ENCODE results near the gene LRCH2.

LRCH2 gene

GRCh38 chrX:115204040-115204439 lies 29.9 kb downstream of the LRCH2 start:
- DNase-seq (ENCODE audit: low read depth) = no peak

GRCh38 chrX:115192244-115192700 lies 41.6 kb downstream of the LRCH2 start:
- DNase-seq (ENCODE audit: low read depth) = no peak

GRCh38 chrX:115191490-115192243 lies 42.2 kb downstream of the LRCH2 start:
- no peak for DNase-seq (ENCODE audit: low read depth)

- DNase-seq (ENCODE audit: low read depth) = no peak
These were observed 43.0 kb downstream of the LRCH2 start for GRCh38 chrX:115190636-115191489.

- no peak for DNase-seq (ENCODE audit: low read depth)
These were observed 44.0 kb downstream of the LRCH2 start for GRCh38 chrX:115189646-115190635.

- no peak for DNase-seq (ENCODE audit: low read depth)
These were observed 44.8 kb downstream of the LRCH2 start, which contains the start of gene RBMXL3 for GRCh38 chrX:115189110-115189509. Gene RBMXL3 (plus strand): TSS chrX:115189410. CDS start chrX:115189442, 32 bp downstream.

GRCh38 chrX:115183980-115184379 lies 49.9 kb downstream of the LRCH2 start:
- DNase-seq (ENCODE audit: low read depth) = no peak

GRCh38 chrX:115178473-115178872 lies 55.4 kb downstream of the LRCH2 start:
- no peak for DNase-seq (ENCODE audit: low read depth)

GRCh38 chrX:115177932-115178331 lies 56.0 kb downstream of the LRCH2 start:
- DNase-seq (ENCODE audit: low read depth) = no peak

- no peak for DNase-seq (ENCODE audit: low read depth)
These were observed 59.3 kb downstream of the LRCH2 start for GRCh38 chrX:115174548-115174947.

GRCh38 chrX:115173181-115173580 lies 60.7 kb downstream of the LRCH2 start:
- DNase-seq (ENCODE audit: low read depth) = no peak

- no peak for DNase-seq (ENCODE audit: low read depth)
These were observed 86.7 kb downstream of the LRCH2 start for GRCh38 chrX:115147220-115147619.

GRCh38 chrX:115142057-115142456 lies 91.8 kb downstream of the LRCH2 start:
- no peak for DNase-seq (ENCODE audit: low read depth)

GRCh38 chrX:115138040-115138439 lies 95.9 kb downstream of the LRCH2 start:
- DNase-seq (ENCODE audit: low read depth) = no peak

- DNase-seq (ENCODE audit: low read depth) = no peak
These were observed 99.5 kb downstream of the LRCH2 start for GRCh38 chrX:115134382-115134781.

- no peak for DNase-seq (ENCODE audit: low read depth)
These were observed 121.5 kb downstream of the LRCH2 start for GRCh38 chrX:115112411-115112810.

GRCh38 chrX:115098897-115099296 lies 135.0 kb downstream of the LRCH2 start:
- no peak for DNase-seq (ENCODE audit: low read depth)

GRCh38 chrX:115093191-115093590 lies 140.7 kb downstream of the LRCH2 start:
- DNase-seq (ENCODE audit: low read depth) = no peak

- no peak for DNase-seq (ENCODE audit: low read depth)
These were observed 144.5 kb downstream of the LRCH2 start for GRCh38 chrX:115089419-115089818.

GRCh38 chrX:115068896-115069295 lies 165.0 kb downstream of the LRCH2 start:
- DNase-seq (ENCODE audit: low read depth) = no peak

GRCh38 chrX:115067812-115068211 lies 166.1 kb downstream of the LRCH2 start:
- no peak for DNase-seq (ENCODE audit: low read depth)

- DNase-seq (ENCODE audit: low read depth) = no peak
These were observed 168.6 kb downstream of the LRCH2 start for GRCh38 chrX:115065304-115065703.

All from stimulated activated CD4-positive, alpha-beta T cell treated with anti-CD3 and anti-CD28 coated beads, Interleukin-2, amount 100 ng/mL, for 4 hours (primary cell).